Vagina (tissue), 2 donors: Measurements from ENCODE around the gene PDIA3. TPM values are rescaled to one million over a fixed set of nuclear protein-coding genes. Genes with fewer than 3 reads are reported as not detected.
"Not testable (repeated sequence)": the region's sequence is repeated elsewhere in the genome, so short reads cannot be mapped to it uniquely, and the experiment has no call there.

Experiments
- DNase-seq, 2 donors: peaks; one replicate each; pipeline ENCODE4 v3.0.0-alpha.2; 2017; ENCODE audit errors: extremely low spot score in 2 of 2
- H3K27ac ChIP-seq: fragments of 200-600 bp; sonication (generic); one replicate; pipeline ENCODE4 v1.5.1; 2019
- H3K27me3 ChIP-seq: fragments of 200-600 bp; sonication (generic); one replicate; pipeline ENCODE4 v1.5.1; 2019
- H3K36me3 ChIP-seq, 2 donors: fragments of 200-600 bp; sonication (generic); one replicate each; pipeline ENCODE4 v1.5.1; 2017 to 2019
- H3K4me1 ChIP-seq: fragments of 200-600 bp; sonication (generic); one replicate; pipeline ENCODE4 v1.5.1; 2019
- H3K4me3 ChIP-seq, 2 donors: fragments of 200-600 bp; sonication (generic); 1 replicate in 1 of 2; 2 replicates in 1 of 2; pipeline ENCODE4 v1.5.1; 2016 to 2019
- H3K9me3 ChIP-seq: fragments of 200-600 bp; sonication (generic); one replicate; pipeline ENCODE4 v1.5.1; 2019
- POLR2A ChIP-seq, 2 donors: fragments of 450-650 bp; IDR thresholded peaks; one replicate each; pipeline ENCODE4 v1.6.1; 2017; ENCODE audit warnings: antibody characterized with exemption in 2 of 2, mild to moderate bottlenecking in 2 of 2, moderate library complexity in 2 of 2
- POLR2AphosphoS5 ChIP-seq, 2 donors: sonication (generic); formaldehyde crosslinking; IDR thresholded peaks; one replicate each; pipeline ENCODE4 v1.9.0; 2017; ENCODE audit warnings: antibody characterized with exemption in 2 of 2, mild to moderate bottlenecking in 2 of 2, low read depth in 1 of 2; ENCODE audit not compliant: insufficient read depth in 1 of 2
- intact Hi-C: fragments of 100-400 bp; cut with DNase I; formaldehyde crosslinking; loops from one replicate; pipeline ENCODE4 v1.15.1; 2023
- total RNA-seq: library from RNA; depleted of rRNA; stranded (reverse); fragments of >200 nt; gene quantifications from one replicate; pipeline ENCODE4 v1.2.3, GENCODE V29; 2016
- TF ChIP-seq, protein P1 (sequence below), 3 experiments: fragments of 450-650 bp in 2 of 3; fragments of 200-600 bp in 1 of 3; sonication (generic) in 1 of 3; IDR thresholded peaks; one replicate each; pipeline ENCODE4 v1.5.1; 2017 to 2019; ENCODE audit warnings: antibody characterized with exemption in 3 of 3, mild to moderate bottlenecking in 2 of 3, moderate library complexity in 2 of 3

The PDIA3 gene
- total RNA-seq, 1 donor from 2014 or later, result 93.8 TPM

DNA sequence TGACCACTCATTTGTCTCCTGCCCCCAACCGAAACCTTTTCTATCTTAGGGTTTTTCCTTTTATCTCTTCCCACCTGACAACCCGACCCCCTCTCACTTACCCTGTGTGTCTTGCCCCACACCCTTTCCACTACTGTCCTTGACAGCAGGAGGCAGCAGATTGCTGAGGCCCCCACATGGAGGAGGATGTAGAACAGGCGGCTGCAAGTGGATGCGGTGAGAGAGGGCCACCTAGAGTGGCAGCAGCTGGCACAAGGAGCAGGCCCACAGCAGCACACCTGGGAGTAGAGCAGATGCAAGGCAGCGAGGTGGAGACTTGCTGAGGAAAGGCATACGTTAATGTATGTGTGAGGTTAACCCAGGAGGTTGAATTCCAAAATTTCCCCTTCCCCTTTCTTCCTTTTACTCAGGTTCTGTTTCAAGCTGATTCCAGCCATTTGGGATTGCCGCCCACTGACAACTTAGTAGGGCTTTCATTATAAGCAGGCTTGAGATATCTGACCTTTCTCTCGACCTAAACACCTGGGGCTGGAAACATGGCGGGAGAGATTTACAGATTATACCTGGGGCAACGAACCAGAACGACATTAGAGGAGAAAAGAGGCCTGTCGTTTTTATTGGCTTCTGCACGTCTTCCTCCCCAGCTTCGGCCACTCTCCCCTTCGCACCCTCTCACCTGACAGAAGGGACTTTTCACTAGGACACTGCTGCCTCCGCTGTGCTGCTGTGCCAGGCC lies 53.1 kb downstream of the PDIA3 start:
- Histone ChIP-seq H3K36me3 (peaks cover 0 to 30% of the 10 kb centered on the region in 2 donors), H3K4me1 (peaks cover 57% of the 10 kb centered on the region), H3K4me3 (peak overlapping the region in 1 of 2 donors; percentile 85), H3K9me3 (no peaks in the 10 kb centered on the region), H3K27ac (peak overlapping the region; percentile 99), H3K27me3 (no peaks in the 10 kb centered on the region)
- intact Hi-C loops, result no loop called here
- TF ChIP-seq, protein P1, sequence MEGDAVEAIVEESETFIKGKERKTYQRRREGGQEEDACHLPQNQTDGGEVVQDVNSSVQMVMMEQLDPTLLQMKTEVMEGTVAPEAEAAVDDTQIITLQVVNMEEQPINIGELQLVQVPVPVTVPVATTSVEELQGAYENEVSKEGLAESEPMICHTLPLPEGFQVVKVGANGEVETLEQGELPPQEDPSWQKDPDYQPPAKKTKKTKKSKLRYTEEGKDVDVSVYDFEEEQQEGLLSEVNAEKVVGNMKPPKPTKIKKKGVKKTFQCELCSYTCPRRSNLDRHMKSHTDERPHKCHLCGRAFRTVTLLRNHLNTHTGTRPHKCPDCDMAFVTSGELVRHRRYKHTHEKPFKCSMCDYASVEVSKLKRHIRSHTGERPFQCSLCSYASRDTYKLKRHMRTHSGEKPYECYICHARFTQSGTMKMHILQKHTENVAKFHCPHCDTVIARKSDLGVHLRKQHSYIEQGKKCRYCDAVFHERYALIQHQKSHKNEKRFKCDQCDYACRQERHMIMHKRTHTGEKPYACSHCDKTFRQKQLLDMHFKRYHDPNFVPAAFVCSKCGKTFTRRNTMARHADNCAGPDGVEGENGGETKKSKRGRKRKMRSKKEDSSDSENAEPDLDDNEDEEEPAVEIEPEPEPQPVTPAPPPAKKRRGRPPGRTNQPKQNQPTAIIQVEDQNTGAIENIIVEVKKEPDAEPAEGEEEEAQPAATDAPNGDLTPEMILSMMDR (IDR thresholded peaks at IDR 0.05), result no peak
- TF ChIP-seq POLR2A (IDR thresholded peaks at IDR 0.05), result no peak
- TF ChIP-seq POLR2AphosphoS5 (IDR thresholded peaks at IDR 0.05; ENCODE audit: insufficient read depth in 1 of 2, low read depth in 1 of 2), result no peak
- no peak for DNase-seq

DNA sequence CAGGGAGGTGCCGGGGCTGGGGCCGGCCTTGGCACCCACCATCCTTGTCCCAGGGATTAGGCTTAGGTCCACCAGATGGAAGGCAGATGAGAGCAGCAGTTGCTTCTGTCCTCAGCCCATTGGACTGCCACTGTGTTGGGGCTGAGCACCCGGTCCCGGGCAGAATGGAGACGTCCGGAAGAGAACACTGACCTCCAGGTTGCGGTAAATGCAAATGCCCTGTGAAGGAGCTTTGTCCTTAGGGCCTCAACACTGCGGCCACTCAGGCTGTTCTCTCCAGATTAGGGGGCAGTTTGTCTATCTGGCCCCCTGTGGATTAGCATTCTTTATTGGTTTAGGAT lies 53.7 kb downstream of the PDIA3 start, which contains the start of gene SERINC4:
TSS of gene SERINC4 (minus strand) at position 276 of the 341 bp plus-strand sequence. CDS start at position 42, 234 bp downstream.
- peak within 1 kb of the TSS; percentile 71 to 85 for H3K4me3 ChIP-seq
- no peak for DNase-seq
- peaks cover 0 to 34% of the 10 kb centered on the region in 2 donors for H3K36me3 ChIP-seq
- TF ChIP-seq POLR2AphosphoS5 (IDR thresholded peaks at IDR 0.05; ENCODE audit: insufficient read depth in 1 of 2, low read depth in 1 of 2) (no peak), POLR2A (IDR thresholded peaks at IDR 0.05) (no peak)
- TF ChIP-seq, protein P1 (IDR thresholded peaks at IDR 0.05), result no peak
- no peaks in the 10 kb centered on the region for H3K27me3 ChIP-seq
- H3K27ac ChIP-seq, result peak within 1 kb of the TSS; percentile 99
- no peaks in the 10 kb centered on the region for H3K9me3 ChIP-seq
- H3K4me1 ChIP-seq, result peaks cover 51% of the 10 kb centered on the region
- intact Hi-C loops, result no loop called here

DNA sequence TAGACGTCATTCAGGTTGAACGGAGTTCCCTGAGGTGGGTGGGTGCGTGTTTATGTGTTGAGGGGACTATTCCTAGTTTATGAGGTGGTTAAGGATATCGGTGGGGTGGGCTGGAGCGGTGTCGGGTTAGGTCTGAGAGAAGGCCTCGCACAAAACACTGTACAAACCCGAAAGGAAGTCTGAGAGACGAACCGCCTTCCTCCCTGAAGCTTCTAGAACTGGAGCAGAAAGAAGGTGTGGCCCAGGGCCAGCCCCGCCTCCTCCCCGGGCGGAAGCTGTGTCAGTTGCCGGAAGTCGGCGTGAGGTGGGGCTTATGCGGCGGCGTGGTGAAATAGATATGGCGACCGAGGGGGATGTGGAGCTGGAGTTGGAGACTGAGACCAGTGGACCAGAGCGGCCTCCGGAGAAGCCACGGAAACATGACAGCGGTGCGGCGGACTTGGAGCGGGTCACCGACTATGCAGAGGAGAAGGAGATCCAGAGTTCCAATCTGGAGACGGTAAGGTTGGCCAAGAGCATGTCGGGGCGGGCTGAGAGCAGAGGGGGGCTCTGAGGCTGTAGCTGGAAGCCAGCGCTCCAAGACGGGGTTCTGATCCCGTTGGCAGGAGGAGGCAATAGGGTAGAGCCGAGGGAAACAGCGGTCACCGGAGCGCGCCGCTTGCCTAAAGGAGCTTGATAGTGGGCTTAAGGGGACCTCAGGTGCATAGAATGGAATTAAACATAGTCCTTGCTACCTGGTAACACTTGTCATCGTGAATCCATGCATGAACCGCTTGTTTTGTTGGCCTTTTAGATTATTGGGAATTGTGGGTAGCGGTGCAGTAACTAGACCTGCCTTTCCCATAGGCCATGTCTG lies 54.3 kb downstream of the PDIA3 start, which contains the start of gene HYPK:
TSS of gene HYPK (plus strand) at position 314 of the 856 bp plus-strand sequence. CDS start at position 338, 24 bp downstream.
- peak in 1 of 2 donors; percentile 61 for TF ChIP-seq POLR2A (IDR thresholded peaks at IDR 0.05)
- TF ChIP-seq POLR2AphosphoS5 (IDR thresholded peaks at IDR 0.05; ENCODE audit: insufficient read depth in 1 of 2, low read depth in 1 of 2), result peak; percentile 94 to 98
- TF ChIP-seq, protein P1 (IDR thresholded peaks at IDR 0.05), result no peak
- H3K27me3 ChIP-seq, result no peaks in the 10 kb centered on the region
- peak within 1 kb of the TSS; percentile 99 for H3K27ac ChIP-seq
- H3K36me3 ChIP-seq, result peaks cover 0 to 40% of the 10 kb centered on the region in 2 donors
- H3K4me3 ChIP-seq, result peak within 1 kb of the TSS; percentile 71 to 85
- H3K9me3 ChIP-seq, result no peaks in the 10 kb centered on the region
- peaks cover 45% of the 10 kb centered on the region for H3K4me1 ChIP-seq
- peak; percentile 94 to 96 for DNase-seq
- intact Hi-C loops, result no loop called here

DNA sequence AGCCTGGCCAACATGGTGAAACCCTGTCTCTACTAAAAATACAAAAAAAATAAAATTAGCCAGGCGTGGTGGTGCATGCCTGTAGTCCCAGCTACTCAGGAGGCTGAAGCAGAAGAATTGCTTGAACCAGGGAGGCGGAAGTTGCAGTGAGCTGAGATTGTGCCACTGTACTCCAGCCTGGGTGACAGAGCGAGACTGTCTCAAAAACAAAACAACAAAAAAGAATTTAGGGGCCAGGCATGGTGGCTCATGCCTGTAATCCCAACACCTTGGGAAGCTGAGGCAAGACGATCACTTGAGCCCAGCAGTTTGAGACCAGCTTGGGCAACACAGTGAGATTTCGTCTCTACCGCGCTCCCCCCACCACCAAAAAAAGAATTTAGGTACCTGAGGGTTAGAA lies 56.4 kb downstream of the PDIA3 start:
- peaks cover 35% of the 10 kb centered on the region for H3K4me1 ChIP-seq
- DNase-seq, H3K27ac ChIP-seq, H3K4me3 ChIP-seq, H3K27me3 ChIP-seq, H3K9me3 ChIP-seq, intact Hi-C loops: not testable (repeated sequence)
- H3K36me3 ChIP-seq, result peaks cover 0 to 44% of the 10 kb centered on the region in 2 donors

DNA sequence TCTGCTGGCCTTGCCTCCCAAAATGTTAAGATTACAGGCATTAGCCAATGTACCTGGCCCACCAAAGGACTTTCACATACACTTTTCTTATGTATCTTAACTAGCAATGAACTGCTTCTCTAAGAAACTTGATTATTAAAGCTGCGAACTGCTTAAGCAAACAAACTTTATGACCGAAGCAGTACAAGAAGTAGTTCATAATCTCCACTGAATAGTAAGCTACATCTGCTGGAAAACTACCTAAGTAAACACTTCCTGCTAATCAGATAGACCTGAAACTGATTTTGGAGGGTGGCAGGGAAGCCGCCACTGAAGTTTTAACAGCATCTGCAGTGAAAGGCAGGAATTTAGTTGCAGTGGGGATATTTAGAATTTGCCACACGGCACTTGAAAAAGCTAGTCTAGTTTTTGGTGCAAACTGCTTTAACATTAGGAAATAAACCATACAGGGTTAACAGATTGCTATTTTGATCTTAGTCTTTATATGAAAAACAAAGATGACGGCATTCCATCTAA lies 62.3 kb downstream of the PDIA3 start:
- Histone ChIP-seq H3K27ac (no peak overlapping the region), H3K27me3 (no peaks in the 10 kb centered on the region), H3K4me3 (no peak overlapping the region), H3K4me1 (no peaks in the 10 kb centered on the region), H3K36me3 (peaks cover 0 to 92% of the 10 kb centered on the region in 2 donors), H3K9me3 (no peaks in the 10 kb centered on the region)
- intact Hi-C loops, result no loop called here
- no peak for TF ChIP-seq POLR2A (IDR thresholded peaks at IDR 0.05)
- TF ChIP-seq, protein P1 (IDR thresholded peaks at IDR 0.05), result no peak
- TF ChIP-seq POLR2AphosphoS5 (IDR thresholded peaks at IDR 0.05; ENCODE audit: insufficient read depth in 1 of 2, low read depth in 1 of 2), result no peak
- no peak for DNase-seq
